Activated gamma-delta T cell treated with Interleukin-2 at 50 U/mL for 16 hours (primary cell): Measurements from ENCODE around the gene NCOA7.
A peak's percentile ranks its signal among the peaks of the same experiment; 100 is the strongest.
"Not testable (repeated sequence)": the region's sequence is repeated elsewhere in the genome, so short reads cannot be mapped to it uniquely, and the experiment has no call there.

Experiments used
- DNase-seq: peaks from one replicate; pipeline ENCODE4 v3.0.0-alpha.2; 2020

Gene NCOA7

GRCh38 chr6:125872259-125872921 is 81.6 kb downstream of the NCOA7 start:
- no peak for DNase-seq

- DNase-seq = no peak
Observed at GRCh38 chr6:125882243-125882642, 91.5 kb downstream of the NCOA7 start.

- no peak for DNase-seq
Observed at GRCh38 chr6:125884634-125885371, 94.0 kb downstream of the NCOA7 start.

- DNase-seq = no peak
Observed at GRCh38 chr6:125886021-125886420, 95.3 kb downstream of the NCOA7 start.

- no peak for DNase-seq
Observed at GRCh38 chr6:125886914-125887313, 96.2 kb downstream of the NCOA7 start.

- no peak for DNase-seq
Observed at GRCh38 chr6:125887372-125887771, 96.6 kb downstream of the NCOA7 start.

- DNase-seq = no peak
Observed at GRCh38 chr6:125888989-125889656, 98.4 kb downstream of the NCOA7 start.

GRCh38 chr6:125899726-125900182 is 109.0 kb downstream of the NCOA7 start:
- no peak for DNase-seq

- peak; percentile 20 for DNase-seq
Observed at GRCh38 chr6:125904871-125905270, 114.1 kb downstream of the NCOA7 start.

GRCh38 chr6:125906158-125906998 is 115.6 kb downstream of the NCOA7 start:
- peak; percentile 23 for DNase-seq

GRCh38 chr6:125910527-125910926 is 119.8 kb downstream of the NCOA7 start:
- DNase-seq = no peak

- DNase-seq = not testable (repeated sequence)
Observed at GRCh38 chr6:125911051-125911451, 120.3 kb downstream of the NCOA7 start.

GRCh38 chr6:125912430-125912829 is 121.7 kb downstream of the NCOA7 start:
- not testable (repeated sequence) for DNase-seq

GRCh38 chr6:125913145-125913544 is 122.4 kb downstream of the NCOA7 start:
- no peak for DNase-seq

- DNase-seq = no peak
Observed at GRCh38 chr6:125913864-125914351, 123.1 kb downstream of the NCOA7 start.

GRCh38 chr6:125918230-125918629 is 127.5 kb downstream of the NCOA7 start:
- DNase-seq = no peak

- no peak for DNase-seq
Observed at GRCh38 chr6:125918681-125919566, 128.2 kb downstream of the NCOA7 start.

GRCh38 chr6:125919618-125920017 is 128.9 kb downstream of the NCOA7 start:
- no peak for DNase-seq

- no peak for DNase-seq
Observed at GRCh38 chr6:125922322-125922860, 131.6 kb downstream of the NCOA7 start.

- no peak for DNase-seq
Observed at GRCh38 chr6:125923366-125923877, 132.7 kb downstream of the NCOA7 start.

- no peak for DNase-seq
Observed at GRCh38 chr6:125924169-125924568, 133.4 kb downstream of the NCOA7 start.
